Posterior cingulate gyrus (tissue), 11 donors: ENCODE results near the gene FEV.
"Not testable (repeated sequence)": the region's sequence is repeated elsewhere in the genome, so short reads cannot be mapped to it uniquely, and the experiment has no call there.

Experiments
- DNase-seq, 10 donors: peaks; one replicate each; pipeline versions ENCODE4 v3.0.0 to v3.0.0-alpha.2; 2020 to 2021; ENCODE audit warnings: mixed read lengths in 3 of 10
- intact Hi-C: fragments of 100-400 bp; cut with DNase I; formaldehyde crosslinking; loops from one replicate; pipeline ENCODE4 v1.15.1; 2023

FEV gene

GRCh38 chr2:218957671-218958070 lies 27.3 kb downstream of the FEV start:
- intact Hi-C loops, result loop anchor here (5.0 kb wide), 1 partner anchor 60 kb away; no protein-coding TSS in a partner anchor

GRCh38 chr2:218956039-218956438 lies 28.9 kb downstream of the FEV start:
- intact Hi-C loops, result loop anchor here (5.0 kb wide), 1 partner anchor 59 kb away; no protein-coding TSS in a partner anchor
- DNase-seq, result no peak

More at GRCh38 chr2:218957671-218958070, 27.3 kb downstream of the FEV start:
- DNase-seq, result no peak

GRCh38 chr2:218954541-218955300 lies 30.3 kb downstream of the FEV start:
- intact Hi-C loops, result loop anchor here (5.0 kb wide), 1 partner anchor 57 kb away; no protein-coding TSS in a partner anchor
- DNase-seq, result peak in 8 of 10 donors; percentile 54 to 94 (median 74)

- intact Hi-C loops, result no loop called here
- DNase-seq, result no peak
Observed at GRCh38 chr2:218953366-218953954, 31.5 kb downstream of the FEV start.

GRCh38 chr2:218952160-218952559 lies 32.8 kb downstream of the FEV start:
- DNase-seq, result no peak
- intact Hi-C loops, result no loop called here

GRCh38 chr2:218946621-218947020 lies 38.4 kb downstream of the FEV start:
- intact Hi-C loops, result no loop called here
- DNase-seq, result no peak

GRCh38 chr2:218944759-218945404 lies 40.1 kb downstream of the FEV start:
- DNase-seq, result no peak
- intact Hi-C loops, result no loop called here

- DNase-seq, intact Hi-C loops: not testable (repeated sequence)
Observed at GRCh38 chr2:218931751-218932150, 53.2 kb downstream of the FEV start.
